Measurements from ENCODE around the gene ANKRD30BL.
"Not testable (repeated sequence)": the region's sequence is repeated elsewhere in the genome, so short reads cannot be mapped to it uniquely, and the experiment has no call there.

DNA sequence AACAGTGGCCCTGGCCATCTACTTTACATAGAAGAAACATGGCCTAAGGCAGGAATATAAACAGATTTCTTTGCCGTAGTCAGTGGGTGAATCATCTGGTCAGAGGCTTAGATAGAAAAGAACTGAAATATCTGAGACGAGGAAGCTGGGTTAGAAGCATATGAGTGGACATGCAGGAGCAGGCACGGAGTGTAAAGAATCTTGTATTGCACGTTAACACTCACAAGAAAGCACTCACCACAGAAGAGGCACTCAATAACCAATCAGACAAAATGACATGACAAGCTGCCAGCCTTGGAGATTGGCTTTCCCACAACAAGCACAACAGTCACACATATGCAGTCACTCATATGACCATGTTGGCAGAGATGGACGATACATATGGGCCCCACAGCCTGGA is 31.1 kb upstream of the ANKRD30BL start:
- not testable (repeated sequence) for TF ChIP-seq POLR2A (IDR thresholded peaks at IDR 0.05; ENCODE audit: low read depth, low read length); TAF1 (IDR thresholded peaks at IDR 0.05; ENCODE audit: borderline replicate concordance, low read depth, low read length)

All from GM12892 (cell line).